Naive thymus-derived CD8-positive, alpha-beta T cell (primary cell): ENCODE measurements around the gene PRKACA. TPM values are rescaled to one million over a fixed set of nuclear protein-coding genes. Genes with fewer than 3 reads are reported as not detected.
"Not testable (repeated sequence)": the region's sequence is repeated elsewhere in the genome, so short reads cannot be mapped to it uniquely, and the experiment has no call there.

ENCODE experiments used
- ATAC-seq, 2 donors: fragments of 150-1000 bp; cut with Tn5 transposase in 1 of 2; sonication (Bioruptor Pico), chemical (Tn5 transposase) in 1 of 2; 1 replicate in 1 of 2; 2 replicates in 1 of 2; pipeline ENCODE4 v1.10.0; 2021; ENCODE audit warnings: mild to moderate bottlenecking in 2 of 2, moderate library complexity in 2 of 2
- POLR2A ChIA-PET: fragments of 350-600 bp; sonication (Branson Sonifier 250); formaldehyde crosslinking; loops from one replicate; lab custom pipeline; 2021; ENCODE audit warnings: antibody characterized with exemption; lab: Charles Lee
- DNase-seq, 10 donors: peaks; one replicate each; pipeline versions ENCODE4 v3.0.0 to v3.0.0-alpha.2; 2020 to 2022
- H3K27ac Mint-ChIP-seq, 10 donors: one replicate each; pipeline ENCODE4 v1.8.0; 2020 to 2022; ENCODE audit warnings: mild to moderate bottlenecking in 10 of 10, mixed read lengths in 10 of 10, moderate library complexity in 4 of 10, inconsistent platforms in 1 of 10
- H3K27me3 Mint-ChIP-seq, 5 donors: one replicate each; pipeline ENCODE4 v1.8.0; 2021 to 2022; ENCODE audit warnings: mixed read lengths in 5 of 5
- H3K36me3 Mint-ChIP-seq, 3 donors: one replicate each; pipeline ENCODE4 v1.8.0; 2020 to 2022; ENCODE audit warnings: mixed read lengths in 3 of 3, mild to moderate bottlenecking in 2 of 3, inconsistent platforms in 1 of 3
- H3K4me1 Mint-ChIP-seq, 4 donors: one replicate each; pipeline ENCODE4 v1.8.0; 2021 to 2022; ENCODE audit warnings: mixed read lengths in 4 of 4
- H3K4me3 Mint-ChIP-seq, 10 donors: one replicate each; pipeline ENCODE4 v1.8.0; 2020 to 2022; ENCODE audit warnings: mild to moderate bottlenecking in 10 of 10, mixed read lengths in 10 of 10, moderate library complexity in 6 of 10, inconsistent platforms in 1 of 10
- H3K9me3 Mint-ChIP-seq, 9 donors: one replicate each; pipeline ENCODE4 v1.8.0; 2020 to 2022; ENCODE audit warnings: mixed read lengths in 9 of 9, mild to moderate bottlenecking in 3 of 9, inconsistent platforms in 1 of 9, moderate library complexity in 1 of 9
- polyA plus RNA-seq, 3 donors: library from polyadenylated mRNA; unstranded; fragments of 300-500 nt; fragmentation: Illumina TruSeq; gene quantifications; one replicate each; pipeline ENCODE4 v1.2.3, GENCODE V29; 2021
- total RNA-seq, 8 experiments: library from RNA in 2 of 8; stranded (reverse) in 2 of 8; gene quantifications; one replicate each; pipeline ENCODE4 v1.2.3 and lab custom pipeline; 2021 to 2026

The PRKACA gene
- total and polyA plus RNA-seq, 5 experiments from 2014 or later: 1.1 to 56.8 (median 1.8) TPM

GRCh38 chr19:14146169-14146568, 28.6 kb upstream of the PRKACA start:
- H3K27me3 Mint-ChIP-seq: not testable (repeated sequence)
- peak overlapping the region in 7 of 10 donors; percentile 34 to 81 (median 70) for H3K27ac Mint-ChIP-seq

GRCh38 chr19:14145381-14145780, 27.8 kb upstream of the PRKACA start:
- H3K27ac Mint-ChIP-seq: peak overlapping the region in 7 of 10 donors; percentile 8 to 69 (median 43)
- POLR2A ChIA-PET: interaction anchor here (0.7 to 2.2 kb wide), 2 partner anchors 9 to 54 kb away, joined by 3 to 8 read pairs; partner anchors contain the start of gene ASF1B
- ATAC-seq (no peak), DNase-seq (no peak)
- H3K36me3 Mint-ChIP-seq: peaks cover 0 to 3% (median 0%) of the 10 kb centered on the region in 3 donors
- H3K4me3 Mint-ChIP-seq: no peak overlapping the region
- H3K27me3 Mint-ChIP-seq: no peaks in the 10 kb centered on the region
- H3K9me3 Mint-ChIP-seq: no peaks in the 10 kb centered on the region
- H3K4me1 Mint-ChIP-seq: peaks cover 30 to 55% (median 51%) of the 10 kb centered on the region in 4 donors

More at GRCh38 chr19:14146169-14146568, 28.6 kb upstream of the PRKACA start:
- DNase-seq, H3K9me3 Mint-ChIP-seq, H3K36me3 Mint-ChIP-seq, H3K4me3 Mint-ChIP-seq, ATAC-seq: not testable (repeated sequence)
- H3K4me1 Mint-ChIP-seq: peaks cover 30 to 55% (median 50%) of the 10 kb centered on the region in 4 donors
- POLR2A ChIA-PET: interaction anchor here (2.2 to 5.8 kb wide), 2 partner anchors 9 to 10 kb away, joined by 8 to 45 read pairs; partner anchors contain the start of gene ASF1B

- peak overlapping the region in 7 of 10 donors; percentile 11 to 74 (median 56) for H3K27ac Mint-ChIP-seq
- H3K4me1 Mint-ChIP-seq: peaks cover 16 to 44% (median 40%) of the 10 kb centered on the region in 4 donors
- ATAC-seq (no peak), DNase-seq (no peak)
- H3K4me3 Mint-ChIP-seq: peak overlapping the region in 3 of 10 donors; percentile 0 to 22 (median 9)
- POLR2A ChIA-PET: interaction anchor here (0.5 kb wide), 1 partner anchor 1886 kb away, joined by 3 read pairs; no protein-coding TSS in a partner anchor
- no peaks in the 10 kb centered on the region for H3K9me3 Mint-ChIP-seq
- H3K36me3 Mint-ChIP-seq: peaks cover 0 to 4% (median 3%) of the 10 kb centered on the region in 3 donors
- H3K27me3 Mint-ChIP-seq: no peaks in the 10 kb centered on the region
Observed at GRCh38 chr19:14142262-14143190, 25.0 kb upstream of the PRKACA start.

- Mint-ChIP-seq H3K9me3 (no peaks in the 10 kb centered on the region), H3K4me3 (peak overlapping the region in 2 of 10 donors; percentile 20 to 30), H3K4me1 (peaks cover 17 to 49% (median 38%) of the 10 kb centered on the region in 4 donors), H3K27ac (peak overlapping the region in 7 of 10 donors; percentile 6 to 63 (median 43)), H3K36me3 (peaks cover 0 to 4% (median 3%) of the 10 kb centered on the region in 3 donors), H3K27me3 (no peaks in the 10 kb centered on the region)
- no peak for DNase-seq
- no peak for ATAC-seq
- POLR2A ChIA-PET: interaction anchor here (0.6 to 1.1 kb wide), 3 partner anchors 8 to 59 kb away, joined by 3 read pairs; no protein-coding TSS in a partner anchor
Observed at GRCh38 chr19:14141041-14141440, 23.5 kb upstream of the PRKACA start.

GRCh38 chr19:14139944-14140343, 22.4 kb upstream of the PRKACA start:
- H3K4me1 Mint-ChIP-seq: peaks cover 19 to 47% (median 43%) of the 10 kb centered on the region in 4 donors
- peaks cover 0 to 4% (median 3%) of the 10 kb centered on the region in 3 donors for H3K36me3 Mint-ChIP-seq
- H3K27ac Mint-ChIP-seq: peak overlapping the region in 7 of 10 donors; percentile 3 to 92 (median 6)
- H3K9me3 Mint-ChIP-seq: no peaks in the 10 kb centered on the region
- ATAC-seq (no peak), DNase-seq (no peak)
- POLR2A ChIA-PET: interaction anchor here (0.6 to 1.3 kb wide), 5 partner anchors 9 to 250 kb away, joined by 3 to 8 read pairs (median 4); no protein-coding TSS in a partner anchor
- peak overlapping the region in 7 of 10 donors; percentile 4 to 60 (median 13) for H3K4me3 Mint-ChIP-seq
- no peaks in the 10 kb centered on the region for H3K27me3 Mint-ChIP-seq

GRCh38 chr19:14138576-14139265, 21.2 kb upstream of the PRKACA start:
- Mint-ChIP-seq H3K9me3 (no peaks in the 10 kb centered on the region), H3K27me3 (no peaks in the 10 kb centered on the region), H3K27ac (peak overlapping the region; percentile 21 to 92 (median 78)), H3K4me3 (peak overlapping the region; percentile 49 to 83 (median 68)), H3K36me3 (peaks cover 0 to 4% (median 3%) of the 10 kb centered on the region in 3 donors), H3K4me1 (peaks cover 19 to 47% (median 44%) of the 10 kb centered on the region in 4 donors)
- no peak for ATAC-seq
- no peak for DNase-seq
- POLR2A ChIA-PET: interaction anchor here (0.6 to 4.6 kb wide), 5 partner anchors 10 to 384 kb away, joined by 3 to 46 read pairs (median 8); partner anchors contain the start of gene PRKACA

GRCh38 chr19:14136509-14137281, 19.1 kb upstream of the PRKACA start, which contains the start of gene ASF1B:
Gene ASF1B (minus strand): TSS chr19:14136589. CDS start chr19:14136456, 133 bp downstream.
- peaks cover 0 to 4% (median 3%) of the 10 kb centered on the region in 3 donors for H3K36me3 Mint-ChIP-seq
- no peaks in the 10 kb centered on the region for H3K9me3 Mint-ChIP-seq
- no peaks in the 10 kb centered on the region for H3K27me3 Mint-ChIP-seq
- POLR2A ChIA-PET: interaction anchor here (0.6 to 4.6 kb wide), 39 partner anchors 9 to 436 kb away, joined by 3 to 46 read pairs (median 4); partner anchors contain the start of genes ADGRE5, ADGRL1, DNAJB1 and GIPC1
- H3K4me1 Mint-ChIP-seq: peaks cover 10 to 35% (median 31%) of the 10 kb centered on the region in 4 donors
- H3K4me3 Mint-ChIP-seq: peak within 1 kb of the TSS; percentile 77 to 96 (median 91)
- peak within 1 kb of the TSS; percentile 86 to 98 (median 94) for H3K27ac Mint-ChIP-seq
- DNase-seq (peak; percentile 94 to 99 (median 98)), ATAC-seq (peak; percentile 82 to 84)

GRCh38 chr19:14135985-14136508, 18.5 kb upstream of the PRKACA start:
- H3K27me3 Mint-ChIP-seq: no peaks in the 10 kb centered on the region
- POLR2A ChIA-PET: interaction anchor here (0.6 to 4.6 kb wide), 33 partner anchors 9 to 436 kb away, joined by 3 to 46 read pairs (median 5); partner anchors contain the start of genes ADGRE5, DNAJB1, GIPC1 and IL27RA
- DNase-seq (no peak), ATAC-seq (no peak)
- H3K4me1 Mint-ChIP-seq: peaks cover 10 to 33% (median 26%) of the 10 kb centered on the region in 4 donors
- H3K9me3 Mint-ChIP-seq: no peaks in the 10 kb centered on the region
- H3K36me3 Mint-ChIP-seq: peaks cover 0 to 4% (median 1%) of the 10 kb centered on the region in 3 donors
- peak overlapping the region; percentile 77 to 96 (median 91) for H3K4me3 Mint-ChIP-seq
- peak overlapping the region in 7 of 10 donors; percentile 29 to 91 (median 56) for H3K27ac Mint-ChIP-seq

- no peak for ATAC-seq
- DNase-seq: no peak
- no peaks in the 10 kb centered on the region for H3K9me3 Mint-ChIP-seq
- peak overlapping the region; percentile 67 to 91 (median 76) for H3K4me3 Mint-ChIP-seq
- peaks cover 10 to 31% (median 26%) of the 10 kb centered on the region in 4 donors for H3K4me1 Mint-ChIP-seq
- no peaks in the 10 kb centered on the region for H3K27me3 Mint-ChIP-seq
- POLR2A ChIA-PET: interaction anchor here (0.5 to 4.6 kb wide), 12 partner anchors 10 to 389 kb away, joined by 3 to 46 read pairs (median 8); partner anchors contain the start of gene PRKACA
- peaks cover 0 to 4% (median 0%) of the 10 kb centered on the region in 3 donors for H3K36me3 Mint-ChIP-seq
- H3K27ac Mint-ChIP-seq: peak overlapping the region in 7 of 10 donors; percentile 66 to 84 (median 80)
Observed at GRCh38 chr19:14135355-14135754, 17.8 kb upstream of the PRKACA start.

- Mint-ChIP-seq H3K36me3 (no peaks in the 10 kb centered on the region), H3K4me1 (peaks cover 0 to 8% (median under 1%) of the 10 kb centered on the region in 4 donors), H3K4me3 (no peak overlapping the region), H3K9me3 (no peaks in the 10 kb centered on the region), H3K27me3 (no peaks in the 10 kb centered on the region), H3K27ac (no peak overlapping the region)
- ATAC-seq (no peak), DNase-seq (no peak)
- POLR2A ChIA-PET: no interaction called here
Observed at GRCh38 chr19:14127929-14128509, 10.5 kb upstream of the PRKACA start.
